HG02885 (cell line): ENCODE measurements around the gene UBL4B.

ENCODE experiments used
- ATAC-seq: cut with Tn5 transposase; IDR thresholded peaks from one replicate; pipeline ENCODE4 v1.9.1; 2021; ENCODE audit warnings: mild to moderate bottlenecking; ENCODE audit not compliant: unreplicated experiment, poor library complexity

UBL4B gene

DNA sequence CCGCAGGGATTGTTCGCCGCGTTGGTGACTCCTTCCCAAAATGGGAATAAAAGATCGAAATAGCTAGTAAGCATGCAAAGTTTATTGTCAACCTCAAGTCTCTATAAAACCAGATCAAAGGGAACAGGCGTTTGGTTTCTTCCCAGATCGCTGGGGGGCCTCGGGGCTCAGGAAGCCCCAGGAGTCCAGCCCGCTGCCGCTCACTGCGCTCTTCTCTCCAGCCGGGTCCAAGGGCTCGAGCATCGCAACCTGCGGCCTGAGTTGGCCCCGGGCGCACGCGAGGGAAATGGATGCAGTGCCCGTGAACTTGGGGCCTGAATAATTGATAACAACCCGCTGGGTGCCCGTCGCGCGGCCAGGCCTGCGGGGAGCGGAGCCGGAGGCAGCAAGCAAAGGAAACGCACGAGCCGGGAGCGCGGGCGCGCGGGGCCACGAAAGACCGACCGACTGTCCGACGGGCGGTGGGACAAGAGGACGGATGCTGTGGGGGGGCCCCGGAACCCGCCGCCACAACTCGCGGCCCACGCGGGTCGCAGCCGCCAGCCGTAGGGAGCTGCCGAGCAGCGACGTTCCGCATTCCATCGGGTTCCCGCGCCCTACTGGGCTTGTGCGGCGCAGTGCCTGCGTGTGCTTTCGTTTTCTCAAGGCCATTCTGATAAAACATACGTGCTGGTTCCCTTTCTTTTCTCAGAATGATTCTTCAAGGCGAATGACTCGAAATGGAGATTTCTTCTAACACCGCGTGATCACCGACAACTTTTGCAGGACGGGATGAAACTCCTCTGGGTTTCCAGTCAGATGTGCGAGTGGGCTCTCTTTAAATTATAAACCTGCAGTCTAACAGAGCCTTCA, 27.8 kb upstream of the UBL4B start:
- no peak for ATAC-seq

GRCh38 chr1:110085671-110086070, 26.6 kb upstream of the UBL4B start:
- no peak for ATAC-seq

DNA sequence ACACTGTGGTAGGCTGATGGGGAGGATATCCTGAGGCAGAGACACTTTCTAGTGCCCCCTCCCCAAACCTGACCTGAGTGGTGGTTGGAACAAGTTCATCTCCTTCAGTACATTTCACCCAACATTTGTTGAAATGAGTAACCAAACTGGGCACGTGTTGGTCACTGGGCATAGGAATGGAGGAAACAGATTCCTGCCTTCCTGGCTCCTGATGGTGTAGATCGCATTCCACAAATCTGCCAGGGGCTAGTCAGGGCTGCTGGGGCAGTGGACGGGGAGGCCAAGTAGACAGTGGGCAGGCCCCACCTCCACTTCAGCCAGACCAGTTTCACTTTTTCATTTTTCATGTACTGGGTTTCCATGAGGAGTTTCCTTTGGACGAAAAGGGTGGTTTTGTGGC, 25.3 kb upstream of the UBL4B start:
- no peak for ATAC-seq

- peak; percentile 64 for ATAC-seq
Measured at GRCh38 chr1:110087812-110088738, 24.2 kb upstream of the UBL4B start.

DNA sequence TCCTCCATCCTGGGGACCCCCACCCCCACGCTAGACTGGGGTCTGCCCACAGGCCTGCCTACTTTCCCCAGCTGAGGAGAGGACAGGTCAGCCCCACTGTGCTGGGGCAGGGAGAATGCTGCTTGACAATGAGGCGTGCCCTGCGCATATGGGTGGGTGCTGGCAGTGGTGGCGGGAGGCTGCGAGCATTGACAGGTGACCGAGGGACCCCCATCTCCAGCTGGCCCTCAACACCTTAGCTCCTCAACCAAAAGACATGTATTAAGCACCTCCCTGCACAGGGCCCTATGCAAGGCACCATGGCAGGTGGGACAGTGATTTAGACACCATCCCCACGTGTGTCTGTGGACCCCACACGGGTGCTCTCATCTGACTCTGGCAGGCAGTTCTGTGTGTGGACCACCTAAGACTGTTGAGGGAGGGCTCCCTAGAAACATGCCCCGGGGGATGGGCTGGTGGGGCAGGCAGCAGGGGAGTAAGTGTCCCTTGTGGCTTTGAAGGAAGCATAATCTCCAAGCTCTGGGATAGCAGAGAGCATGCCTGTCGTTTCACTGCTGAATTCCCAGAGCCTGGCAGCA, 23.4 kb upstream of the UBL4B start:
- no peak for ATAC-seq

DNA sequence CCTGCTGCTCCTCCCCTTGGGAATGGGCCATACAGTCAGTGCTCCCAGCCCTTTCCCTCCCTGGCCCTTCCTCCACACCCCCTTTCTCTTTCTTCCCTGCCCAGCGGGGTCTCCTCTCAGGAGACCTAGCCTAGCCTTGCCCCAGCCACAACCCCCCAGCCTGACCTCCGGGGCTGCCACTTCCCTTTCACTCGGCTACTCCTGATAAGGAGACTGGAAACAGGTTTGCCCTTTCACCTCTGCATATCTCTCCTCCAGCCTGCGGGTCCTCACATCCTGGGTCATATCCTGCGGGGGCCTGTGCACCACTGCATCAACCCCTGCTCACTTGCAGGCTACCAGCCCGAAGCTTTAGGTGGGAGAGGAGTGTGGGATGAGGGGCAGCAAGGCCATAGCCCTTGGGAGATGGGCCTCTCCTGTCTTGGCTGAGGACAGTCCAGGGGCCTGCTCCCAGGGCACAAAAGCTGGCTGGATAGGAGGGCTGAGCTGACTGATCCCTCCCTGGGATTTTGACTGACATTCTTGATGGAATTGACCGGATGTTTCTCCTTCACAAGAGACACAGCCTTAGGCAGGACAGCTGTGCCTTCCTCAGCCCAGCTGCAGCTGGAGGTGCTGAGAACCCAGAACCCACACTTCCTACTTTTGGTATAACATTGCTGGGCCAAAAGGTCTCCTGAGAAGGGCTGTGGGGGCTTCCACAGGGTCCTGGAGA, 22.5 kb upstream of the UBL4B start:
- no peak for ATAC-seq

DNA sequence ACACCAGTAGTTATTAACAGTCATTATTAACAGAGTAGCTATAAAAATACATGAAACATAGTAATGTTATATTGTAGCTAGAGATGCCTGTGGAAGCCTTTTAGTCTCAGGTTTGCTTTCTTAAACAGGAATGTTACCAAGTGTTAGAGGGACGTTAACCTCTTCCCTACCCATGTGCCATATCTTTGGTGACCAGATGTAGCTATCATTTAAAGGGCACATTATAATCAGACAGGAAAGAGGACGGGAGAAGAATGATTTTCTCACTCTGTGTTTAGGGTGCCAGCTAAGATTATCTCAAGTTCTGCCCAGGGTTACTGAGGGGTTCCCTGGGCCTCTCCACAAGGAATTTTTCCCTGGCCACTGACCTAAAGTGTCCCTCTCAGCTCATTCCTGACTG, 20.9 kb upstream of the UBL4B start:
- ATAC-seq, result no peak

- ATAC-seq, result no peak
Measured at GRCh38 chr1:110091791-110092190, 20.5 kb upstream of the UBL4B start.

DNA sequence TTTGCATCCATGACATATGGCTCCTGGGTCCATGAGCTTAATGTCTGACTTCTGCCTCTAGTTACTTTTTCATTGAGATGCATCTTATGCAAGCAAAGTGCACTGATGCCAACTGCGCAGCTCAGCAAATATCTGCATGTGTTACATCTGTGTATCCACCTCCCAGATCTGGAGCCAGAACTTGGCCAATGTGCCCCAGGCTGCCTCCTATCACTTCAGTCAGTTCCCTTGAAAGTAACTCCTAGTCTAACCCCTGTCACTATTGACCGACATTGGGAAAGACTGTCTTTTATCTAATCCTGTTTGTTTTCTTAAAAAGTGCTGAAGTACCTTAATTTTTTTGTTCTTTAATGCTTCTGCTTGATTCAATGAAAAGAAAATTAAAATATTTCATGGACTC, 19.3 kb upstream of the UBL4B start:
- no peak for ATAC-seq

DNA sequence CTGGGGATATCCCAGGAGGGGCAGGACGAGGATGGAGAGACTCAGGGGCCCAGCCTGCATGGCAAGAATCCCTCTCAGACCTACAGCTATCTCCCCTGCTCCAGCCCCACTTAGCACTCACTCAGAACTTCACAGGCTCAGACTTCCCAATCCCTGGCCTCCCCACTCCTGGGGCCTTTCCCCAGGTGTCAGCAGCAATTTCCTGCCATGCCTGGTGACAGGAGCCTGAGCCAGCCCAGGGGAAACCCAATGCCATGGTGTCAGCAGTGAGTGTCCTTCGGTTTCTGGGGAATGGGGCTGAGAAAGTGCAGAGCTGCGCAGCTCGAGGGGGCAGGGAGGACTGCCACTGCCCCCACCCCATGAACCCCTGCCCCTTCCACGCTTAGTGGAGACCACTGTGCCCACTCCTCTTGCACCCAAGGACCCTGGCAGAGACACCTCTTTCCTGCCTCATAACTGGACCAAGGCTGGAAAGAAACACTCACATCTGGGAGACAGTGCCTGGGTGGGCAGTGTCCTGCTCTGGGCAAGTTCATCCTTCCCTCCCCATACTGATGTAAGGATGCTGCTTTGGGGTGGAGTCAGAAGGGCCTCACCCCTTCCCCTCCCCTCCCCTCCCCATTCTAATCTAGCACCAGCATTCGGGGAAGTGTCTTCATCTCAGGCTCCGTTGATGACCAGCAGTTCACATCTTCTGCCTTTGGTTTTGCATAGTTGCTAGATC, 17.1 kb upstream of the UBL4B start:
- no peak for ATAC-seq

- no peak for ATAC-seq
Measured at GRCh38 chr1:110097507-110098221, 14.6 kb upstream of the UBL4B start.

DNA sequence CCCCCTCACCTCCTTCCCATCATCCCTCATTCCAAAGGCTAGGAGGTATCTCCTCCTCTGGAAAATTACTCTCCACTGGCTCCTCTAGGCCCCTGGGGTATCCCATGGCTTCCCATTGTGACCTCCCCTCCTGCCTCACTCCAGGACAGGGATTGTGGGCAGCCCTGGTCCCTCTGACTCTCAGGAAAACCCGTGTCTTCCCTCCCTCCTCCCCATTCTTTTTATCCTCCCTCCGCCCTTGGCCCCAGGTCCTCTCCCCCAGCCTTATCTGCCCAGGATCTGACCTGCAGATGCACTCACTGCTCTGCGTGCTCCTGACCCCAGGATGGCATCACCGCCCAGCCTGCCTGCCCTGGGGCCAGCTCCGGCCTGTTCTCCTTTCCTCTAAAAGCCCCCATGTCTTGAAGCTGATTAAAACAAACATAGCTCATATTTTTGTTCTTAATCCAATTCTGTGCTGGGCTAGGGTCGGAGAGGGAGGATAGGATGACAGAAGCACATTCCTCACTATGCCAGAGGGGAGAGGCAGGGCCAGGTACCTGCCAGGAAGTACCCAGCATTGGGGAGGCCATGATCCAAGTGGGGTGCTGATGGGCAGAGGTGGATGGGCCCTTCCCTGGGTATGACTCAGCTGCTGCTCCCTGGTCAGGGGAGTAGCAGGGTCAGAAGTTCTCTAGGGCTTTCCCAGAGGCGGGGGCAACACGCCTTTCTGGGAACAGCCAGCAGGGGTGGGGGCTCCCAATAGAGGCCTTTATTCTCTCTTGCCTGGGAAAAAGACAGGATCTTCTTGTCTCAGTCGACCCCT, 13.8 kb upstream of the UBL4B start:
- no peak for ATAC-seq

GRCh38 chr1:110100335-110100734, 11.9 kb upstream of the UBL4B start:
- no peak for ATAC-seq

DNA sequence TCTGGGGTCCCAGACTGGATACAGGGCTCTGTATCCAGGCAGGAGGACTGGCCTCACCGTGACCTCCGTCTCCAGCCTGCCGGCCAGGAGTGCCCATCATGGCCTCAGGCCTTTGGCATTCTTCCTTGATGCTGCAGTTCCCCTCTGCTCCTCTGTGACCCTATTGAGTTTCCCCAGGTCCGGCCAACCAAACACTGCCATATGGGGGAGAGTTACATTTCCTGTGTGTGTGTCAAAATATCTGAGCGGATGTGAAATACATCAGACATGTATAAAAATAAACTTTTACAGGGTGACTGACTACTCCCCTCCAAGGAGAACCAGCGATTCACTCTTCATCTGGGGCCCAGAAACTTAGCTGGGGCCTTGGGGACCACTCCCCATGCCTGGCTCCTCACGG, 10.2 kb upstream of the UBL4B start:
- no peak for ATAC-seq

DNA sequence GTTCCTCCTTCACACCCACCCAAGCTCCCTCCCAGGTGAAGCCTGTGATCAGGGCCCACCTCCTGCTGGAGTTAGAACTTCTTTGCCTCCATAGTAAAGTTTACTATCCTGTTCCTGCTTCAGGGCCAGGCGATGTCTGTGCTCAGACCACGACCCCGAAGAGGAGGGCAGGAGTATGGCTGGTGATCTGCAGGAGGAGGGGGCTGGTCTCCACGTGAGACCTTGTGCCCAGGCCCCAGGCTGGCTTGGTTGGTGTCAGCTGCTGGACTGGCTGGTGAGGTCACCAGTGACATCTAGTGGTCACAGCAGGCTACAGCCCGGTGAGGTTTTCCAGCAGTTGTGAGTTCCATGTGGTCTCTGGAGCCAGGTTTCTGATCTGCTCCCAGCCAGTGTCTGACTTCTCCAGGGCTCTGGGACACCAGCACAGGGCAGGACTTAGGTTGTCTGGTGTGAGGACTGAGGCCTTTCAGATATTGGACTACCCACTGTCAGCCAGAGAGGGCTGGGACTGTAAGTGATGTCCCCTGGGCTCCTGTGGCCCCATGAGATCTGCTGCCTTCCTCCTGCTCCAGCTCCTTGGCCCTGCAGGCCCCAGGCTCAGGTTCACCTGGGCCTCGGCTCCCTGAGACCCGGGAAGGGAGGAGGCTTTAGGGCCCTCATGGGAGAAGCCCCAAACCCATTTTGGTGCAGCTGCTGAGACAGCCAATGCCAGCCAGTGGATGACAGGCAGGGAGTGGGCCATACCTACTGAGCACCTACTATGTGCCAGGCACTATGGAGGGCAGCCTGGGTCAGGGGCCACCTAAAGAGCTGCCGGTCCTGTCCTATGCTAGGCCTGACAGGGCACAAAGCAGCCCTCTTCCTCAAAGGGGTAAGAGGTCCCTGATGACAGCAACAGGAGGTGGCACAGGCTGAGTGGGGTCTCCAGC, 6.0 kb upstream of the UBL4B start:
- peak; percentile 67 for ATAC-seq

DNA sequence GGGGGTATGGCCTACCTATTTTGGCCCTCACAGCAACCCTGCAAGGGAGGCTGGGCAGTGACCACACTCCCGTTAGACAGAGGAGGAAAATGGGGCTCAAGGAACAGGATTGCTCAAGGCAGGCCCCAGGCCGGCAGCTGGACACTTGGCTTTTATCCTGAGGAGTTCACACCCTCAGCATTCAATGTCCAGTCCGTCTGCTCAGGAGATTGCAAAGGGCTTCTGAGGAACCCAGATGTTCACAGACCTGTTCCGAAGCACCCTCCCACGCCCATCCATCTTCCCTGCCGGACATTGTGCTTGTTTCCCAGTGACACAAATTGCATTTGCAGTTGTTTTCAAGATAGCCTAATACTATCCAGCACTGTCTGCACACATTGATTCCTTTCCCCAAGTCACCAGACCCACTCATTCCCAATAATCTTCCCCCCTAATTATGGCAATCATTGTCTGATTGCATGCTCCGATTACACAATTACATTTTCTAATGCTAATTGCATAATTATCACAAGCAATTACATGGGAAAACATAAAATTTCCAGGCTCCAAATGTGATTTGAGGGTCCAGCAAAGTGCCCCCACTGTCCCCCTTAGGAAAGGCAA, 4.3 kb upstream of the UBL4B start:
- ATAC-seq, result no peak

- ATAC-seq, result no peak
Measured at GRCh38 chr1:110111081-110111480, 1.2 kb upstream of the UBL4B start.
